NCI-H2196 (cell line): ENCODE results near the gene GANAB.

Source experiments
- DNase-seq: peaks from one replicate; lab custom pipeline; 2025; ENCODE audit not compliant: unreplicated experiment; lab: John Stamatoyannopoulos, UW

Gene GANAB

GRCh38 chr11:62575156-62575555 lies 71.3 kb downstream of the GANAB start:
- DNase-seq = no peak
